DMS53 treated with DMSO at 0.1 percent for 48 hours (cell line): ENCODE results near the gene ASS1.
"Not testable (repeated sequence)": the region's sequence is repeated elsewhere in the genome, so short reads cannot be mapped to it uniquely, and the experiment has no call there.

Source experiments
- DNase-seq: peaks from one replicate; lab custom pipeline; 2025; ENCODE audit not compliant: unreplicated experiment; lab: John Stamatoyannopoulos, UW

Gene ASS1

GRCh38 chr9:130444565-130445221, at the start of gene ASS1:
Gene ASS1, plus strand, starts transcription at chr9:130444961. Its CDS starts 7,268 bp downstream, at chr9:130452229.
- DNase-seq: peak; percentile 52

- no peak for DNase-seq
Observed at GRCh38 chr9:130395810-130396435, 48.8 kb upstream of the ASS1 start.

DNA sequence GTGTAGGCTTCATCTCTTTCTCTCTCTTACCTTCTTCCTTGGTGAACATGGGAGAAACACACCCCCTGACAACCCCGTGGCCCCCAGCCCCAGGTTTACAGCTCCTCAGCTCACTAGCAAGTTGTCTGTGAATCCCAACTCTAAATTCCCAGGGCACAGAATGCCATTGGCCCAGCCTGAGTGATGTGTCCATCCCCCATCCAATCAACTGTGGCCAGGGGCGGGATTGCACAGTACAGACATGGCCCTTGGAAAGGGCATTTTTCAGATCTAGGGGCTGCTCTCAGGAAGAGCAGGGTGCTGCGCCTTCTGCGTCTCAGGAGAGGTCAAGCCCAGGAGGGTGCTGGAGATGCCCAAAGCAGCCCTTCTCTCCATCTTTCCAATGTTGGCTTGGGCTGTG, 48.2 kb upstream of the ASS1 start:
- DNase-seq: no peak

DNA sequence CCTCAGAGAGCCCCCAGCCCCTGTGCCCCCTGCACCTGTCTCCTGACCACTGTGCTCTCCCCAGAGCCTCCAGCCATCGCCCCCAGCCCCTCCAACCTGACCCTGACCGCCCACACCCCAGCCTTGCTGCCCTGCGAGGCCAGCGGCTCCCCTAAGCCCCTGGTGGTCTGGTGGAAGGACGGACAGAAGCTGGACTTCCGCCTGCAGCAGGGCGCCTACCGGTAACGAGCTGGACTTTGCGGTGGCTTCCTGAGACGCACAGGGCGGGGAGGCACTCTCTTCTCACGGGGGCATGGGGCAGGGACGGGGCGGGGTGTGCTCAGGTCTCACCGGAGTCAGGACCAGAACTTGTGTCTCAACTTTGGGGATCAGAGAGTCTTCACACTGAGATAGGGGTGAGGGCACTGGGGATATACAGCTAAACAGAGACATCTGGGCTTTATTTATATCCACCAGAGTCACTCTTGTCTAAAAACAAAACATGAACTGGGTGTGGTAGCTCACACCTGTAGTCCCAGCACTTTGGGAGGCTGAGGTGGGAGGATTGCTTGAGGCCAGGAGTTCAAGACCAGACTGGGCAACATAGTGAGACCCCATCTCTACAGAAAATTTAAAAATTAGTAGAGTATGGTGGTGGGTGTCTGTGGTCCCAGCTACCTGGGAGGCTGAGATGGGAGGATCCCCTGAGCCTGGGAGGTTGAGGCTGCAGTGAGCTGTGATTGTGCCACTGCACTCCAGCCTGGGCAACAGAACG, 46.1 kb upstream of the ASS1 start:
- no peak for DNase-seq

DNA sequence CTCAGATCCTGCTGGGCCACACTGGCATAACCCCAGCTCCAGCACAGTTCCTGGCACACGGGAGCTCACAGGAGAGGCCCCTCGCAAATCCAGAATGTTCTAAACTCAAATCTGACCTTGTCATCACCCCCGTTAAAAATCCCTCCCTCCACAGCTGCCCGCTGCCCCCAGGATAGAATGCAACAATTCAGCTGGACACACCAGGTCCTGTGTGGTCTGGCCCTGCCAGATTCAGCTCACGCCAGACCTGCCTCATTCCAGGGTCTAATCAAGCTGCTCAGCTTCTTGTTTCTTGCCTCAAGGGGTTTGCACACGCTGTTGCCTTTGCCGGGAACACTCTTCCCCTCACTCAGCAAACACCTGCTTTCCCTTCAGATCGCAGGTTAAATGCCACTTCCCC, 45.0 kb upstream of the ASS1 start:
- no peak for DNase-seq

DNA sequence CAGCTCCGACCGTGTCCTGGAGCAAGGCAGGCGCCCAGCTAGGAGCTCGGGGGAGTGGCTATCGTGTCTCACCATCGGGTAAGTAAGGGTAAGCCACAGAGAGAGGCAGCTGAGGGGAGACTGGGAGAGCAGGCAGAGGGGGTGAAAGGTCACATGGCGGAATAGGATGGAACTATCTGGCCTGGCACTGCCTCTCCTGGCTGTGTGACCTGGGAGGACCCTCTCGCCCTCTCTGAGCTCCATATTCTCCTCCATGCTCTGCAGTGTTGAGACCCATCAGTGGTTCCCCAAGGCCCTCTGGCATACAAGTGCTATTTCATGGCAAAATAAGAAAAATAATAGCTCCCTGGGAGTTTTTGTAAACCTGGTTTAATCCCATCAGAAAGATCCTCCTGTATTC, 43.9 kb upstream of the ASS1 start:
- DNase-seq: no peak

- not testable (repeated sequence) for DNase-seq
Observed at GRCh38 chr9:130401742-130402141, 43.0 kb upstream of the ASS1 start.

GRCh38 chr9:130402243-130402642, 42.5 kb upstream of the ASS1 start:
- no peak for DNase-seq

GRCh38 chr9:130402645-130403440, 41.9 kb upstream of the ASS1 start:
- DNase-seq: no peak

DNA sequence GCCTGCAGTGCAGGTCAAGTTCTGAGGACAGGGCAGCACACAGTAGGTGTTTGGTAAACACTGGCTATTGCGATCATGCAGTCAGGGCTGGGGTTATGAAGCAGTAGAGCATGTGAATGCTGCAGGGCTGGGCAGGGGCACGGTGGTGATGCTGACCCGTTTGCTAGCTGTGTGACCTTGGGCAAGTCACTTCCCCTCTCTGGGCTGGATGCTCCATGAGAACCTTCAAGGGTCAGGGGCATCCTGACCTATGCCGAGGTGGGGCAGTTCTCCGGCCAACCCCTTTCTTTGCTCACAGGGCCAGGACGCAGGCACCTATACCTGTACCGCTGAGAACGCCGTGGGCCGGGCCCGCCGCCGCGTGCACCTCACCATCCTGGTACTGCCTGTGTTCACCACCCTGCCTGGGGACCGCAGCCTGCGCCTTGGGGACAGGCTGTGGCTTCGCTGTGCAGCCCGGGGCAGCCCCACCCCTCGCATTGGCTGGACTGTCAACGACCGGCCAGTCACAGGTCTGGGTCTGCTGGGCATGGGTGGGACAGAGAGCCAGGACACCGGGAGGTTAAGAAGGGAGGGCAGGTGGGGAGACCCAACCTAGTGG, 39.0 kb upstream of the ASS1 start:
- DNase-seq: no peak

DNA sequence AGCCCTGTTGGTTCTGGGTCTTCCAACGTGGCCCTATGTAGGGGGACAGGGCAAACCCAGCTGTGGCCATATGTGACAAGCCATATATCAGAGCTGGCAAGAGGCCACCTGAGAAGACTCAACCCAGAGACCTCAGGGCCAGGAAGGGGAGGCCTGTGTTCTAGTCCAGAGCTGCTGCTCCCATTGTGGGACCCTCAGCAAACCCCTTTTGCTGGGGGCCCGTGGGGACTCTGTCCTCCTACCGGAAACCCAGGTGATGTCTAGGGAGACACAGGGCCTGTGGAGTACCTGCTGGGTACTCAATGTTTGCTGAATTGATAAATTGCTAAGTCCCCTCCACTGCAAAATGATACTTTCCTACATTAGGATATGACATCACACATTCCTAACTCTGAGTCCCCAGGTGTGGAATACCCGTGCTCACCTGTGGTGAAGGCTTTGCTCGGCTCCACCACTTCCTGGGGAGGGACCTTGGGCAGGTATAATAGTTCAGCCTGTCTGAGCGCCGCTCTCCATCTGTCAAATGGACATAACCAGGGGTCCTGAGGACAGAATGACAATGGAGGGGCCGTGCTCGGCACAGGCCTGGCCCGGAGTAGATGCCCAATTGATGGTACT, 38.4 kb upstream of the ASS1 start:
- DNase-seq: no peak

DNA sequence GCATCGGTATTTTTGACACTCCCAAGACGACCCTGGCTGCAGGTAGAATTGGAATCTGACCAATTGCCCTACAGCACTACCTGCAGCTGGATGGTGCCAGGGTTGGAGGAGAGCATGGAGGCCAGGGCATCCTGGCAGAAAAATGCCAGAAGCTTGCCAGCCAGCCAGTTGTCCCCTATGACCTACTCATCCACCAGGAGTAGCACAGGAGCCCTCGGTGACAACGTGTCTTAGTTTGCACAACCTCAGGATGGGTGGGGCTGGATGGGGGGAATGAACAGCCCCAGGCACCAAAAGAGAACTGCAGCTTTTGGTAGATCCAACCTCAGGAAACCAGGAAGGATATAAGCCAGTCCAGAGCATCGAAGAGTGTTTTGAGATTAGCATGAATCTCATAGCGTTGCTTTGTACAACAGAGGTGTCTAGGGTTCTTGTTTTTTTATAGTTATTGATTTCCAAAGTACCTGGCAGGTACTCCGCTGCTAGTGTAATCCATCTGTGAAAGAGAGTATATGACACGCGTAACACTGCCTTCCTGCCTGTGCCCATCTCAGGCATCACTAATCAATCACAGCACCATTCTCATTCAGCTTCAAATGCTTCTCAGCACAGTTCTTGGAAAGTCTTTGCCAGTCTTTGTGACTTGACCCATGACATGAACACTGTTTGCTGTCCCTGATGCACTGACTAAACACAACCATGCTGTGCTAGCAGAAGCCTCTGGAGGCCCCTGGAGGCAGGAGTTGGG, 36.7 kb upstream of the ASS1 start:
- DNase-seq: no peak

- no peak for DNase-seq
Observed at GRCh38 chr9:130408669-130409068, 36.1 kb upstream of the ASS1 start.

DNA sequence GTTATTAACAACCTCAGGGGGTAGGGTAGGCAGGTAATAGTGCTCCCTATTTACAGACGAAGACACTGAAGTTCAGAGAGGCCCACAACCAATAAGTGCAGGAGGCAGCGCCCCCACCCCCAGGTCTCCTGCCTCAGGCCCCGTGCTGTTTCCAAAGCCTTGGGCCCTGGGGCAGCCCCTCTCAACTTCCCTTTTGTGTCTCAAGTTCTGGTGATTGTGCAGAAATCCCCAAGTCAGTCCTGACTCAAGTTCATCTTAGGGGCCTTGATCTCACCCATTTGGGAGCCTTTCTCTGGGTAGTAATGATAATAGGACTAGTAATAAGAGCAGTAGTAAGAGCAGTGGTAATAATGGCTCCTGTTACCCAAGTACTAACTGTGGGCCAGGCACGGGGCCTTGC, 35.5 kb upstream of the ASS1 start:
- DNase-seq: no peak

DNA sequence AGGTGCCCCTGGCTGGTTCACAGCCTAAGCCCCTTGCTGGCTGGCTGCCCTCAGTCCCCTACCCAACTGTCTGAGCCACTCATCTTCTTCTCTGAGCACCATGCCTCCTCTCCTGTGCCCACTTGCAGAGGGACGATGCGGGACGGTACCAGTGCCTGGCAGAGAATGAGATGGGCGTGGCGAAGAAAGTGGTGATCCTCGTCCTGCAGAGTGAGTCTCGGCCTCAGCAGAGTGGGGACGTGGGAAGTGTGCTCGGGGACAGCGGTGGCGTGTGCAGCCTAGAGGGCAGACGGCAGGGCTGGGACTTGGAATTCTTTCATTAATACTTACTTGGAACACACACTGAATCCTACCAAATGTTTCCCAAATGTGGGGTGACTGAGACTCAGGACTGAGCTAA, 34.3 kb upstream of the ASS1 start:
- no peak for DNase-seq

GRCh38 chr9:130411566-130411915, 33.2 kb upstream of the ASS1 start:
- no peak for DNase-seq

DNA sequence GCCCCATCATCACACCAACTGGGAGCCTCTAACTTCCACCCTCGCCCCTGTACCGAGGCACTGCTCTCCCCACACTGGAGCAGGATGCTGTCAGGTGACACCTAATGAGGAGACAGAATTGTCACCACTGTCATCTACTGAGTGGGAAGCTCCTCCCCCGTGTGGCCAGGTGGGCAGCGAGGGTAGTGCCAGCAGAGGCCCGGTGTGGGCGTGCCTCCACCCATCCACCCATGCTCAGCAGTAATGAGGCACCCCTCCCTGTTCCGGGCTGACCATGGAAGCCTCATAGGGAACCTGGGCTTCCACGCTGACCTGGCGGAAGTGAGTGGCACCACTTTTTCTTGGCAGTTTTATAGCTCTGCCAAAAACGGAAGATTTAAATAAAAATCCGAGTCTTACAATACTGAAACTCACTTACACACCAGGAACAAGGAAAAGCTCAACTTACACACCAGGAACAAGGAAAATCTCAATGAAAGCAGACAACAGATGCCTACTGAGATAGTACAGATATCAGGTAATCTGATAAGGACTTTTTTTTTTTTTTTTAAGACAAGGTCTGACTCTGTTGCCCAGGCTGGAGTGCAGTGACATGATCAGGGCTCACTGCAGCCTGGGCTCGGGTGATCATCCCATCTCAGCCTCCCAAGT, 30.6 kb upstream of the ASS1 start:
- DNase-seq: no peak

DNA sequence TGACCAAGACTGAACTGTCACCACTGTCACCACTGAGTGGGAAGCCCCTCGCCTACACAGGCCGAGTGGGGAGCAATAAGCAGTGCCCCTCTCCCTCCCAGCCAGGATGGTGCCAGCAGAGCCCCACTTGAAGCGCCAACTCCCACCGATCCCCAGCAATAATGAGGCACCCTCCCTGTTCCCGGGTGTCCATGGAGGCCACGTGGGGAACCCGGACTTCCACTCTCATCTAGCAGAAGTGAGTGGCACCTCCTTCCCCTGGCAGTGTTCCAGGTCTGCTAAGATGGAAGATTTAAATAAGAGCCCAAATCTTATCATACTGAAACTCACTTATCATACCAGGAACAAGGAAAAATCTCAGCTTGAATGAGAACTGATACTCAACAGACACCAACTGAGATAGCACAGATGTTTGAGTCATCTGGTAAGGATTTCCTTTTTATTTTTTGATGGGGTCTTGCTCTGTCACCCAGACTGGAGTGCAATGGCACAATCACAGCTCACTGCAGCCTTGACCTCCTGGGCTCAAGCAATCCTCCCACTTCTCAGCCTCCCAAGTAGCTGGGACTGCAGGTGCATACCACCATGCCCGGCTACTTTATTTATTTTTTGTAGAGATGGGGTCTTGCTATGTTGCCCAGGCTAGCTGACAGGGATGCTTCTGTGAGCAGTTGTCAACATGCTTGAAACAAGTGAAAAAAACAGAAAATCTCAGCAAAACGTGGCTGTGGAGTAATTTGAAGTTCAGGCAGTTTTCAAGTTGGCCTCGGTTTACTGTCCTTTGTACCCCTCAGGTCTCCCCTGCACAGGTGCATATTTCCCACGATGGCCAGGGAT, 29.6 kb upstream of the ASS1 start:
- DNase-seq: no peak

- no peak for DNase-seq
Observed at GRCh38 chr9:130417602-130418001, 27.2 kb upstream of the ASS1 start.
